RWPE2 (cell line): ENCODE data around the gene ZCCHC14.
A peak's percentile ranks its signal among the peaks of the same experiment; 100 is the strongest.

Source experiments
- ATAC-seq: fragments of 200-7000 bp; cut with Tn5 transposase; 3 replicates; pipeline ENCODE4 v1.9.1; 2021; ENCODE audit warnings: low read depth
- DNase-seq: peaks from one replicate; pipeline ENCODE4 v3.0.0-alpha.2; 2020; ENCODE audit warnings: low spot score
- H3K27ac ChIP-seq: fragments of 450-650 bp; 2 replicates; pipeline ENCODE4 v1.5.1; 2017; ENCODE audit warnings: mild to moderate bottlenecking; ENCODE audit not compliant: poor library complexity, severe bottlenecking
- H3K27me3 ChIP-seq: fragments of 250-450 bp; sonication (Bioruptor Pico); 2 replicates; pipeline ENCODE4 v1.5.1; 2021; ENCODE audit warnings: mild to moderate bottlenecking, moderate library complexity; ENCODE audit not compliant: insufficient read depth, poor library complexity, severe bottlenecking
- H3K36me3 ChIP-seq: fragments of 250-450 bp; sonication (Bioruptor Pico); 2 replicates; pipeline ENCODE4 v1.5.1; 2020; ENCODE audit warnings: low read depth, mild to moderate bottlenecking, moderate library complexity
- H3K4me1 ChIP-seq: fragments of 250-450 bp; sonication (Bioruptor Pico); 2 replicates; pipeline ENCODE4 v1.5.1; 2021; ENCODE audit warnings: mild to moderate bottlenecking, moderate library complexity; ENCODE audit not compliant: insufficient read depth, poor library complexity, severe bottlenecking
- H3K4me3 ChIP-seq: fragments of 250-450 bp; sonication (Bioruptor Pico); 2 replicates; pipeline ENCODE4 v1.5.1; 2021; ENCODE audit warnings: mild to moderate bottlenecking, moderate library complexity; ENCODE audit not compliant: severe bottlenecking
- H3K9me3 ChIP-seq: fragments of 250-450 bp; sonication (Bioruptor Pico); 2 replicates; pipeline ENCODE4 v1.5.1; 2021; ENCODE audit warnings: mild to moderate bottlenecking, moderate library complexity; ENCODE audit not compliant: severe bottlenecking
- CTCF ChIP-seq: fragments of 450-650 bp; IDR thresholded peaks from one replicate; pipeline ENCODE4 v1.5.1; 2017; ENCODE audit warnings: mild to moderate bottlenecking, moderate library complexity; ENCODE audit not compliant: poor library complexity, severe bottlenecking

The ZCCHC14 gene

GRCh38 chr16:87460936-87461335 lies 31.9 kb downstream of the ZCCHC14 start:
- Histone ChIP-seq H3K9me3 (no peaks in the 10 kb centered on the region), H3K36me3 (peaks cover 18% of the 10 kb centered on the region), H3K27me3 (no peaks in the 10 kb centered on the region), H3K27ac (no peak overlapping the region), H3K4me3 (no peak overlapping the region), H3K4me1 (peaks cover 37% of the 10 kb centered on the region)
- no peak for TF ChIP-seq CTCF
- DNase-seq (no peak), ATAC-seq (no peak)

- H3K4me3 ChIP-seq: no peak overlapping the region
- no peaks in the 10 kb centered on the region for H3K27me3 ChIP-seq
- no peak for DNase-seq
- ATAC-seq: no peak
- no peak for TF ChIP-seq CTCF
- H3K9me3 ChIP-seq: no peaks in the 10 kb centered on the region
- H3K4me1 ChIP-seq: peaks cover 28% of the 10 kb centered on the region
- H3K27ac ChIP-seq: no peak overlapping the region
- peaks cover 24% of the 10 kb centered on the region for H3K36me3 ChIP-seq
Measured at GRCh38 chr16:87459833-87460232, 33.0 kb downstream of the ZCCHC14 start.

- H3K4me1 ChIP-seq: peaks cover 21% of the 10 kb centered on the region
- H3K27me3 ChIP-seq: no peaks in the 10 kb centered on the region
- DNase-seq (no peak), ATAC-seq (no peak)
- no peak overlapping the region for H3K27ac ChIP-seq
- H3K9me3 ChIP-seq: no peaks in the 10 kb centered on the region
- no peak for TF ChIP-seq CTCF
- peaks cover 31% of the 10 kb centered on the region for H3K36me3 ChIP-seq
- no peak overlapping the region for H3K4me3 ChIP-seq
Measured at GRCh38 chr16:87459027-87459426, 33.8 kb downstream of the ZCCHC14 start.

- TF ChIP-seq CTCF: no peak
- H3K9me3 ChIP-seq: no peaks in the 10 kb centered on the region
- H3K27ac ChIP-seq: peak overlapping the region; percentile 74
- no peak for DNase-seq
- ATAC-seq: no peak
- no peaks in the 10 kb centered on the region for H3K27me3 ChIP-seq
- peaks cover 21% of the 10 kb centered on the region for H3K4me1 ChIP-seq
- H3K36me3 ChIP-seq: peaks cover 34% of the 10 kb centered on the region
- no peak overlapping the region for H3K4me3 ChIP-seq
Measured at GRCh38 chr16:87458424-87458915, 34.4 kb downstream of the ZCCHC14 start.

- no peak overlapping the region for H3K4me3 ChIP-seq
Measured at GRCh38 chr16:87457709-87458423, 35.0 kb downstream of the ZCCHC14 start.

More at GRCh38 chr16:87457709-87458423, 35.0 kb downstream of the ZCCHC14 start:
- Histone ChIP-seq H3K36me3 (peaks cover 34% of the 10 kb centered on the region), H3K4me1 (peaks cover 21% of the 10 kb centered on the region), H3K9me3 (no peaks in the 10 kb centered on the region), H3K27ac (peak overlapping the region; percentile 74), H3K27me3 (no peaks in the 10 kb centered on the region)
- no peak for TF ChIP-seq CTCF
- ATAC-seq: peak; percentile 79
- peak; percentile 80 for DNase-seq
